HG03066 (cell line): ENCODE measurements around the gene ZNF853.
"Not testable (repeated sequence)": the region's sequence is repeated elsewhere in the genome, so short reads cannot be mapped to it uniquely, and the experiment has no call there.

ENCODE experiments used
- ATAC-seq: cut with Tn5 transposase; IDR thresholded peaks from one replicate; pipeline ENCODE4 v1.9.1; 2021; ENCODE audit warnings: low read depth; ENCODE audit not compliant: unreplicated experiment

The ZNF853 gene

DNA sequence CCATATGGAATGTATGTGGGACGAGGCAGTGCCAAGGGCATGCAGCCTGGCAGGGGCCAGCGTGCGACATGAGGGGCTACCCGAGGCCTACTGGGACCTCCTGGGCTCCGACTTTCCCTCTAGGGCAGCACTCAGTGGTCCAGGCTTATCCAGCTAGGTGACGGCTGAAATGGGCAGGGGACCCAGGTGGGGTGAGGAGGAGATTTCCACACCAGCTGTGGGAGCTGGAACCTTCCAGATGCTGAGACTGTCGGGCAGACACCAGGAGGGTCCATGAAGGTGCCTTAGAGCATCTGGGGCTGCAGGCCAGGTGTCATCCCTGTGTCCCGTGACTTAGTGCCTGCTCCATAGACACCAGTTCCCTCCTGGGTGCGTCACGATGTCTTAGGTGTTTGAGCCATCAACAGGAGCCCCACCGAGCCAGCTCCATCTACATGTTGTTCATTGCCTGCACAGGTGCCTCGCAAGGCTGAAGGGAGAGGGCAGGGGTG, 35.2 kb downstream of the ZNF853 start:
- no peak for ATAC-seq

DNA sequence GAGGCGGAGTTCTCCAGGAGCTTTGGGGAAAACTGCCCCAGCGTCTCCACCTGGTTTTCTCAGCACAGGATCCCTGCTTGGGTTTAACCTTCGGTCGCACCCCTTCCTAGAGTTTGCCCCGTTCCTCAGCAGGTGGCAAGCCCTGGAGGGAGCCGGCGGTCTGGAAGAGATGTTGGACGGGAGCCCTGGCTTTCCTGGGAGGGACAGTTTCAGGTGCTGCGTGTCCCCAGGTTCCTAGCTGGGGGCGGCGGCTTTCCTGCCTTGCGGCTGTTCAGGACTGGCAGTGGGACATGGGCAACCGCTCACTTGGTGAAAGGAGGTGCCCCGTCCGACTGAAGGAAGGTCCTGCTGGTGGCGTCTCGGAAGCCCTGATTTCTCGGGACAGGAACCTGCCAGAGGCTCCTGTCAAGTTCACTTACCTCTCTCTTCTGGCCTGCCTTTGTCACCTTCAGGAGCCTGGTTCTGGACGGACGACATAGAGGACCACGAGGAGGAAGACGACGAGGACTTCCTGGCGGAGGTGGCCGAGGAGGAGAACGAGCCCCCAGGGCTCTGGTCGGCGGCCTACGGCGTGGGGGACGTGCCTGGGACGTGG, 36.5 kb downstream of the ZNF853 start:
- no peak for ATAC-seq

DNA sequence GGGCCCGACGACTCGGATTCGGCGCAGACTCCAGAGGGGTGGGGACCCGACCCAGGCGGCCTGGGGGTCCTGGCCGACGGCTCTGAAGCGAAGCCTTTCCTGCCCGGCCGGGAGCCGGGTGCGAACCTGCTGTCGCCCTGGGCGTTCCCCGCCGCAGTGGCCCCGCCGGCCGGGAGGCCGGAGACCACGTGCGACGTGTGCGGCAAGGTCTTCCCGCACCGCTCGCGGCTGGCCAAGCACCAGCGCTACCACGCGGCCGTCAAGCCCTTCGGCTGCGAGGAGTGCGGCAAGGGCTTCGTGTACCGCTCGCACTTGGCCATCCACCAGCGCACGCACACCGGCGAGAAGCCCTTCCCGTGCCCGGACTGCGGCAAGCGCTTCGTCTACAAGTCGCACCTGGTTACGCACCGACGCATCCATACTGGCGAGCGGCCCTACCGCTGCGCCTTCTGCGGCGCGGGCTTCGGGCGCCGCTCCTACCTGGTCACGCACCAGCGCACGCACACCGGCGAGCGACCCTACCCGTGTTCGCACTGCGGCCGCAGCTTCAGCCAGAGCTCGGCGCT, 37.1 kb downstream of the ZNF853 start:
- ATAC-seq, result no peak

DNA sequence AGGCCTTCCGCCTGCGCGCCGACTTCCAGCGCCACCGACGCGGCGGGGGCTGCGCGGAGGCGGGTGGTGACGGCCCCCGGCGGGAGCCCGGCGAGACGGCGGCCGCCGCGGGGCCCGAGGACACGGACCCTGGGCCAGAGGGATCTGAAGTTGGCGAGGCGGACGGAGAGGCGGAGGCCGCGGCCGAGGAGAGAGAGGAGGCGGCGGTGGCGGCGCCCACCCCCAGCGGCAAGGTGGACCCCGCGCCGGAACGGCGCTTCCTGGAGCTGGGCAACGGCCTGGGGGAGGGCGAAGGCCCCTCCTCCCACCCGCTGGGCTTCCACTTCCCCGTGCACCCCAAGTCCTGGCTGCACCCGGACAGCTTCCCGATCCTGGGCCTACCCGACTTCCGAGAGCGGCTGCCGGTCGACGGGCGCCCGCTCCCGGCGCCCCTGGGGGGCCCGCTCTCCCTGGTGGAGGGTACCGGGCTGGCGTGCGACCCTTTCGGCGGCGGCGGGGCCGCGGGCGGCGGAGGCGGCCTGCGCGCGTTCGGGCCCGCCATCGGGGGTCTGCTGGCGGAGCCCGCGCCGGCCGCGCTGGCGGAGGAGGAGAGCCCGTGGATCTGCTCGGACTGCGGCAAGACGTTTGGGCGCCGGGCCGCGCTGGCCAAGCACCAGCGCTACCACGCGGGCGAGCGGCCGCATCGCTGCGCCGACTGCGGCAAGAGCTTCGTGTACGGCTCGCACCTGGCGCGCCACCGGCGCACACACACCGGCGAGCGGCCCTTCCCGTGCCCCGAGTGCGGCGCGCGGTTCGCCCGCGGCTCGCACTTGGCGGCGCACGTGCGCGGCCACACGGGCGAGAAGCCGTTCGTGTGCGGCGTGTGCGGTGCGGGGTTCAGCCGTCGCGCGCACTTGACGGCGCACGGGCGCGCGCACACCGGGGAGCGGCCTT, 37.9 kb downstream of the ZNF853 start:
- ATAC-seq, result no peak

- ATAC-seq, result no peak
These were observed 38.9 kb downstream of the ZNF853 start for GRCh38 chr7:6654113-6654841.

GRCh38 chr7:6654842-6655610, 39.6 kb downstream of the ZNF853 start:
- no peak for ATAC-seq

GRCh38 chr7:6655636-6656385, 40.4 kb downstream of the ZNF853 start:
- no peak for ATAC-seq

- no peak for ATAC-seq
These were observed 41.0 kb downstream of the ZNF853 start for GRCh38 chr7:6656413-6656812.

GRCh38 chr7:6658618-6659345, 43.4 kb downstream of the ZNF853 start:
- no peak for ATAC-seq

- ATAC-seq, result not testable (repeated sequence)
These were observed 55.4 kb downstream of the ZNF853 start for GRCh38 chr7:6670851-6671250.
